GM12878 (cell line): ENCODE results near the gene KIAA1217. TPM values are rescaled to one million over a fixed set of nuclear protein-coding genes. Genes with fewer than 3 reads are reported as not detected.

Experiments used
- ATAC-seq: fragments of 200-7000 bp; cut with Tn5 transposase; 3 replicates; pipeline ENCODE4 v1.9.1; 2020; ENCODE audit warnings: mild to moderate bottlenecking, moderate library complexity
- BruUV-seq: library from RNA; stranded (reverse); fragments of 400-500 nt; replicated peaks from 2 replicates; lab custom pipeline; 2021; lab: Mats Ljungman, UMichigan
- CTCF ChIA-PET: fragments of 300-600 bp; sonication (Branson Sonifier 250); formaldehyde crosslinking; extraction: SDS; loops from one replicate; lab custom pipeline; 2021; ENCODE audit warnings: inconsistent platforms; lab: Yijun Ruan, JAX
- POLR2A ChIA-PET: fragments of 350-600 bp; formaldehyde crosslinking; extraction: SDS; loops from one replicate; lab custom pipeline; 2021; ENCODE audit warnings: inconsistent platforms; lab: Charles Lee
- RAD21 ChIA-PET: fragments of 300-600 bp; sonication (Branson Sonifier 250); formaldehyde crosslinking; loops from one replicate; lab custom pipeline; 2023; ENCODE audit warnings: antibody characterized with exemption; ENCODE audit not compliant: unreplicated experiment; lab: Charles Lee
- SMC1A ChIA-PET: fragments of 300-600 bp; sonication (Branson Sonifier 250); formaldehyde crosslinking; loops from one replicate; lab custom pipeline; 2023; ENCODE audit not compliant: unreplicated experiment, uncharacterized antibody; lab: Charles Lee
- DNase-seq: peaks from one replicate; pipeline ENCODE4 v3.0.0-alpha.2; 2011; ENCODE audit warnings: low read depth, low spot score
- FAIRE-seq: peaks from 3 replicates; lab custom pipeline; 2011; peaks lifted over from hg19 to GRCh38; lab: Jason Lieb, UNC
- H2AFZ ChIP-seq: 2 replicates; pipeline ENCODE4 v1.6.0; 2011; ENCODE audit warnings: low read depth, low read length, control low read depth; ENCODE audit not compliant: control insufficient read depth
- H3K27ac ChIP-seq: 2 replicates; pipeline ENCODE4 v1.5.1; 2011; ENCODE audit warnings: control low read depth; ENCODE audit not compliant: control insufficient read depth, insufficient read depth
- H3K27me3 ChIP-seq, 2 experiments: replicated peaks in 1 of 2; 2 replicates each; pipeline versions ENCODE4 v1.6.0 to v1.6.1; 2011; ENCODE audit warnings: low read length in 1 of 2; ENCODE audit not compliant: control insufficient read depth in 2 of 2, insufficient read depth in 2 of 2
- H3K36me3 ChIP-seq, 2 experiments: 2 replicates each; pipeline ENCODE4 v1.5.1; 2011; ENCODE audit warnings: low read length in 1 of 2; ENCODE audit not compliant: control insufficient read depth in 2 of 2, insufficient read depth in 2 of 2
- H3K4me1 ChIP-seq: 2 replicates; pipeline ENCODE4 v1.6.1; 2011; ENCODE audit warnings: mild to moderate bottlenecking, low read length, moderate library complexity, mixed read lengths; ENCODE audit not compliant: control insufficient read depth, insufficient read depth
- H3K4me2 ChIP-seq: 2 replicates; pipeline ENCODE4 v1.6.0; 2011; ENCODE audit warnings: control low read depth; ENCODE audit not compliant: control insufficient read depth, insufficient read depth
- H3K4me3 ChIP-seq: fragments of 200-600 bp; sonication (generic); 2 replicates; pipeline ENCODE4 v1.5.1; 2016
- H3K79me2 ChIP-seq: 2 replicates; pipeline ENCODE4 v1.6.0; 2011; ENCODE audit warnings: low read length; ENCODE audit not compliant: control insufficient read depth, insufficient read depth
- H3K9ac ChIP-seq: 2 replicates; pipeline ENCODE4 v1.8.0; 2011; ENCODE audit warnings: low read length, control low read depth, mixed read lengths; ENCODE audit not compliant: control insufficient read depth, insufficient read depth
- H3K9me3 ChIP-seq: replicated peaks from 3 replicates; pipeline ENCODE4 v1.5.1; 2011; ENCODE audit warnings: mild to moderate bottlenecking, low read length; ENCODE audit not compliant: control insufficient read depth, insufficient read depth
- H4K20me1 ChIP-seq: 2 replicates; pipeline ENCODE4 v1.6.0; 2011; ENCODE audit not compliant: control insufficient read depth, insufficient read depth
- GABPA ChIP-seq: IDR thresholded peaks from 2 replicates; pipeline ENCODE4 v1.6.1; 2014; ENCODE audit warnings: antibody characterized with exemption, low read depth, mild to moderate bottlenecking, inconsistent platforms
- MEF2A ChIP-seq: IDR thresholded peaks from 2 replicates; pipeline ENCODE4 v1.6.1; 2011; ENCODE audit warnings: low read depth, mild to moderate bottlenecking, low read length, moderate library complexity; ENCODE audit not compliant: insufficient read depth
- NFIC ChIP-seq: IDR thresholded peaks from 2 replicates; pipeline ENCODE4 v1.6.1; 2012; ENCODE audit warnings: low read depth, mild to moderate bottlenecking, inconsistent platforms, low read length, moderate library complexity
- WGBS: methylation state at CpG from one replicate; pipeline ENCODE4 v1.1.6; 2016; ENCODE audit warnings: low lambda C conversion rate; ENCODE audit not compliant: insufficient replicate concordance, insufficient coverage; ENCODE audit errors: missing lambda C conversion rate; 5-methylcytosine and 5-hydroxymethylcytosine counted together
- in situ Hi-C: fragments of 300-500 bp; cut with MboI; formaldehyde crosslinking; loops from 9 replicates; pipeline ENCODE4 v1.14.3; 2018; ENCODE audit warnings: mixed read lengths
- intact Hi-C: fragments of 100-400 bp; cut with micrococcal nuclease; formaldehyde crosslinking; loops from one replicate; pipeline ENCODE4 v1.14.2; 2022; ENCODE audit not compliant: unreplicated experiment
- polyA plus RNA-seq, 11 experiments: library from polyadenylated mRNA; depleted of rRNA in 4 of 11; unstranded in 6 of 11; stranded (reverse) in 5 of 11; fragments of >200 nt; fragmentation: Nextera tagmentation in 4 of 11; fragmentation: Illumina TruSeq in 1 of 11; extraction: Ambion mirVana in 4 of 11; extraction: Trizol in 1 of 11; gene quantifications; 1 replicate in 1 of 11; 2 replicates in 10 of 11; pipeline versions ENCODE4 v1.2.1 to v1.2.3, GENCODE V29; 2011 to 2016; ENCODE audit warnings: inconsistent platforms in 2 of 11, missing spikeins in 2 of 11, low read depth in 1 of 11
- total RNA-seq, 4 experiments: library from RNA; depleted of rRNA in 3 of 4; stranded (reverse); fragments of >200 nt in 3 of 4; fragmentation: Illumina TruSeq in 1 of 4; extraction: Trizol in 1 of 4; gene quantifications; 2 replicates each; pipeline versions ENCODE4 v1.2.1 to v1.2.3, GENCODE V29; 2013 to 2021
- TF ChIP-seq, protein P1 (sequence below): IDR thresholded peaks from 2 replicates; pipeline ENCODE4 v1.6.1; 2012; ENCODE audit warnings: low read depth, low read length, improper control_type of control experiment
- TF ChIP-seq, protein P2 (sequence below): IDR thresholded peaks from 2 replicates; pipeline ENCODE4 v1.6.1; 2012; ENCODE audit warnings: low read length, inconsistent platforms
- TF ChIP-seq, protein P3 (sequence below): fragments of 450-650 bp; IDR thresholded peaks from 2 replicates; pipeline ENCODE4 v1.6.1; 2016; ENCODE audit warnings: mild to moderate bottlenecking

The KIAA1217 gene
- total and polyA plus RNA-seq, 10 of the 15 experiments (the other 5 are each of a cell fraction or from before 2014, with no cell fraction given), result 0.57 to 3.8 (median 2.1) TPM

DNA sequence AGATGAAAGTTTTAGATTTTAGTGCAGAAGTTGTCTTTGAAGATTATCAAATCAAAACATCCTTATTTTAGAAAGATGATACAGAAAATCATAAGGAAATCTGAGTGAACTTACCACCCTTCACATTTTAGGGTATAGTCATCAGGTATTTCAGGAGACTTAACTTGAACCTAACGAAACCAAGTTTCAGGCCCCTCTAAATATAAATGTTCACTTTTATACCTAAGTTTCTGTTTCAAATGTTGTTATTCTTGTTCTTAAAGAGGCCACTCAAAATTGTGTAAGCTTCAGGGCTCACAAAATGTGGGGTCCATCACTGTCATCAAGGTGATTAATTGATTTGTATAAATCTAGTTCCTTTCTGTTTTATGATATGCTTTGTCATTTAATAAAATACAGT is 216.2 kb downstream of the KIAA1217 start:
- Histone ChIP-seq H2AFZ (no peak overlapping the region), H3K4me2 (peak overlapping the region; percentile 31; the same call in 1 of the 2 replicates), H3K27ac (peak overlapping the region; percentile 15; the same call in 1 of the 2 replicates)
- intact Hi-C loops, result no loop called here
- TF ChIP-seq GABPA, result no peak
- TF ChIP-seq, protein P1, sequence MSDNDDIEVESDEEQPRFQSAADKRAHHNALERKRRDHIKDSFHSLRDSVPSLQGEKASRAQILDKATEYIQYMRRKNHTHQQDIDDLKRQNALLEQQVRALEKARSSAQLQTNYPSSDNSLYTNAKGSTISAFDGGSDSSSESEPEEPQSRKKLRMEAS, result no peak
- TF ChIP-seq, protein P2, sequence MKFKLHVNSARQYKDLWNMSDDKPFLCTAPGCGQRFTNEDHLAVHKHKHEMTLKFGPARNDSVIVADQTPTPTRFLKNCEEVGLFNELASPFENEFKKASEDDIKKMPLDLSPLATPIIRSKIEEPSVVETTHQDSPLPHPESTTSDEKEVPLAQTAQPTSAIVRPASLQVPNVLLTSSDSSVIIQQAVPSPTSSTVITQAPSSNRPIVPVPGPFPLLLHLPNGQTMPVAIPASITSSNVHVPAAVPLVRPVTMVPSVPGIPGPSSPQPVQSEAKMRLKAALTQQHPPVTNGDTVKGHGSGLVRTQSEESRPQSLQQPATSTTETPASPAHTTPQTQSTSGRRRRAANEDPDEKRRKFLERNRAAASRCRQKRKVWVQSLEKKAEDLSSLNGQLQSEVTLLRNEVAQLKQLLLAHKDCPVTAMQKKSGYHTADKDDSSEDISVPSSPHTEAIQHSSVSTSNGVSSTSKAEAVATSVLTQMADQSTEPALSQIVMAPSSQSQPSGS, result 0 out of 2 replicates have a peak, but pooled peaks have one; percentile 39
- TF ChIP-seq, protein P3, sequence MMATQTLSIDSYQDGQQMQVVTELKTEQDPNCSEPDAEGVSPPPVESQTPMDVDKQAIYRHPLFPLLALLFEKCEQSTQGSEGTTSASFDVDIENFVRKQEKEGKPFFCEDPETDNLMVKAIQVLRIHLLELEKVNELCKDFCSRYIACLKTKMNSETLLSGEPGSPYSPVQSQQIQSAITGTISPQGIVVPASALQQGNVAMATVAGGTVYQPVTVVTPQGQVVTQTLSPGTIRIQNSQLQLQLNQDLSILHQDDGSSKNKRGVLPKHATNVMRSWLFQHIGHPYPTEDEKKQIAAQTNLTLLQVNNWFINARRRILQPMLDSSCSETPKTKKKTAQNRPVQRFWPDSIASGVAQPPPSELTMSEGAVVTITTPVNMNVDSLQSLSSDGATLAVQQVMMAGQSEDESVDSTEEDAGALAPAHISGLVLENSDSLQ, result peak; percentile 23; the same call in 1 of the 2 replicates
- TF ChIP-seq MEF2A, result 0 out of 2 replicates have a peak, but pooled peaks have one; percentile 55
- 0 out of 2 replicates have a peak, but pooled peaks have one; percentile 16 for TF ChIP-seq NFIC
- TF ChIP-seq, all 136 proteins: peak for 4
- RAD21 ChIA-PET, result no interaction called here
- POLR2A ChIA-PET, result no interaction called here
- Histone ChIP-seq H3K9me3 (no peaks in the 10 kb centered on the region; the same call in 2 of the 3 replicates), H4K20me1 (no peaks in the 10 kb centered on the region), H3K9ac (no peak overlapping the region), H3K4me1 (peaks cover 7% of the 10 kb centered on the region; the same call in 1 of the 2 replicates), H3K79me2 (no peaks in the 10 kb centered on the region), H3K4me3 (no peak overlapping the region), H3K36me3 (no peaks in the 10 kb centered on the region), H3K27me3 (no peaks in the 10 kb centered on the region)
- in situ Hi-C loops, result no loop called here
- CTCF ChIA-PET, result no interaction called here
- FAIRE-seq (peak; percentile 66), ATAC-seq (peak; percentile 46; the same call in 2 of the 3 replicates), DNase-seq (no peak)
- SMC1A ChIA-PET, result no interaction called here
- BruUV-seq, result no TSS peak
- WGBS, result 0% methylated on average over 1 of the region's 1 CpG
